ENCODE results near the gene IAH1. TPM values are rescaled to one million over a fixed set of nuclear protein-coding genes. Genes with fewer than 3 reads are reported as not detected.

IAH1 gene
- total RNA-seq, 1 donor from 2014 or later = 31.1 TPM

DNA sequence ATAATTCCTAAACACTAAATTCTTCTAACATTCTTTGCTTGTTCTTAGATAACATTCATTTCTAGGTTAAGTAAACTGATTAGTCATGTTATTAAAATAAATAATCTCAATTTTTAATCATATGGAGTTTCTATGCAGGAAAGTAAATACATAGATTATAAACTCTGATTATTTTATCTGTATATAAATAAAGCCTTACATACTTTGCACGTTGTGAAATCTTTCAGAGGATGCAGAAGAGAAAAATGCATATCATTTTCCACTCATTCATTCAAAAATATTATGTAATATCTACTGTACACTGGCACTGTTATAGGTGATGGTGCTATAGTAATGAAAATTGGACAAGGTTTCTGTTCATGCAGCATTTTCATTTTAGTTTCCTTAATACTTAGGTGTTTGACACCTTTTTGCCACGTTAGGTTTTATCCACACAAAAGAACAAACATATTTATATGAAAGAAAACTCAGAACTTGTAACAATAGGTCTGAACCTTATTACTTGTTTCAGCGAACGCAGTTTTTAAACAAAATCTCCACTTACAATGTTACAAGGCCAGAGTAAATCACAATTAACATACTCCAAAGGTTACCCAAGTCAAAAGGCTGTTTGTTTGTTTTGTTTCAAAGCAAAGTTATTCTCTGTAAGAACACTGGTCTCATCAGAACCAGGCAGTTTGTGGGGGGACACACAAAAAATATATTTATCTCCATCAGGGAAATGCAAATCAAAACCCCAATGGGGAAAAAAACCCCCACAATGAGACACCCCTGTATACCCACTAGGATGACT is 53.8 kb downstream of the IAH1 start:
- H3K4me3 Mint-ChIP-seq (ENCODE audit: unreplicated experiment) = no peak overlapping the region

DNA sequence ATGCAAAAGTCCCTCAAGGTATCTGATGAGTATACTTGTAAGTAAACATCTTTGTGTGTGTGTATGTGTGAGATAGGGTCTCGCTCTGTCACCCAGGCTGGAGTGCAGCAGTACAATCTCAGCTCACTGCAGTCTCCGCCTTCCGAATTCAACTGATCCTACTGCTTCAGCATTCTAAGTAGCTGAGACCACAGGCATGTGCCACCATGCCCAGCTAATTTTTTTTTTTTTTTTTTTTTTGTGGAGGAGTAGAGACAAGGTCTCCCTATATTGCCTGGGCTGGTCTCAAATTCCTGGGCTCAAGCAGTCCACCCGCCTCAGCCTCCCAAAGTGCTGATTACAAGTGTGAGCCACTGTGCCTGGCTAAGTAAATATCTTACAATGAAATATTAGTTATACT is 58.1 kb downstream of the IAH1 start:
- peaks cover 11% of the 10 kb centered on the region for H4K20me1 ChIP-seq (ENCODE audit: insufficient read depth, low read length)
- no peak overlapping the region for H3K27ac ChIP-seq (ENCODE audit: low read depth, low read length)
- no peaks in the 10 kb centered on the region for H3K9me3 ChIP-seq (ENCODE audit: insufficient read depth, low read depth, low read length)
- H3K27me3 ChIP-seq (ENCODE audit: insufficient read depth, low read length) = no peaks in the 10 kb centered on the region
- H3K9ac ChIP-seq (ENCODE audit: low read length) = no peak overlapping the region
- no peak overlapping the region for H3K4me2 ChIP-seq (ENCODE audit: low read length)
- Mint-ChIP-seq H3K27ac (ENCODE audit: unreplicated experiment) (no peak overlapping the region), H3K4me3 (ENCODE audit: unreplicated experiment) (no peak overlapping the region), H3K4me1 (ENCODE audit: low read depth, unreplicated experiment) (peaks cover 6% of the 10 kb centered on the region), H3K9me3 (ENCODE audit: unreplicated experiment) (no peaks in the 10 kb centered on the region), H3K27me3 (ENCODE audit: low read depth, unreplicated experiment) (no peaks in the 10 kb centered on the region), H3K36me3 (ENCODE audit: low read depth, unreplicated experiment) (peaks cover 16% of the 10 kb centered on the region)
- FAIRE-seq (no peak), DNase-seq (ENCODE audit: low read depth) (peak; percentile 26)
- peaks cover 33% of the 10 kb centered on the region for H3K79me2 ChIP-seq (ENCODE audit: insufficient read depth, low read length)
- no peak overlapping the region for H2AFZ ChIP-seq (ENCODE audit: low read depth, low read length)
- H3K36me3 ChIP-seq (ENCODE audit: insufficient read depth, low read length) = peaks cover 6% of the 10 kb centered on the region
- no peaks in the 10 kb centered on the region for H3K4me1 ChIP-seq (ENCODE audit: insufficient read depth, low read length)
- TF ChIP-seq EZH2 (IDR thresholded peaks at IDR 0.05; ENCODE audit: insufficient read depth, low read length) = no peak
- TF ChIP-seq, protein P1, sequence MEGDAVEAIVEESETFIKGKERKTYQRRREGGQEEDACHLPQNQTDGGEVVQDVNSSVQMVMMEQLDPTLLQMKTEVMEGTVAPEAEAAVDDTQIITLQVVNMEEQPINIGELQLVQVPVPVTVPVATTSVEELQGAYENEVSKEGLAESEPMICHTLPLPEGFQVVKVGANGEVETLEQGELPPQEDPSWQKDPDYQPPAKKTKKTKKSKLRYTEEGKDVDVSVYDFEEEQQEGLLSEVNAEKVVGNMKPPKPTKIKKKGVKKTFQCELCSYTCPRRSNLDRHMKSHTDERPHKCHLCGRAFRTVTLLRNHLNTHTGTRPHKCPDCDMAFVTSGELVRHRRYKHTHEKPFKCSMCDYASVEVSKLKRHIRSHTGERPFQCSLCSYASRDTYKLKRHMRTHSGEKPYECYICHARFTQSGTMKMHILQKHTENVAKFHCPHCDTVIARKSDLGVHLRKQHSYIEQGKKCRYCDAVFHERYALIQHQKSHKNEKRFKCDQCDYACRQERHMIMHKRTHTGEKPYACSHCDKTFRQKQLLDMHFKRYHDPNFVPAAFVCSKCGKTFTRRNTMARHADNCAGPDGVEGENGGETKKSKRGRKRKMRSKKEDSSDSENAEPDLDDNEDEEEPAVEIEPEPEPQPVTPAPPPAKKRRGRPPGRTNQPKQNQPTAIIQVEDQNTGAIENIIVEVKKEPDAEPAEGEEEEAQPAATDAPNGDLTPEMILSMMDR (IDR thresholded peaks at IDR 0.05; ENCODE audit: insufficient read depth, low read depth, low read length) = no peak
- no peak overlapping the region for H3K4me3 ChIP-seq (ENCODE audit: insufficient read depth, low read depth, low read length)

More for the DNA sequence above, 53.8 kb downstream of the IAH1 start:
- no peaks in the 10 kb centered on the region for H3K9me3 Mint-ChIP-seq (ENCODE audit: unreplicated experiment)
- no peak overlapping the region for H3K27ac ChIP-seq (ENCODE audit: low read depth, low read length)
- H3K4me2 ChIP-seq (ENCODE audit: low read length) = no peak overlapping the region
- no peaks in the 10 kb centered on the region for H3K27me3 ChIP-seq (ENCODE audit: insufficient read depth, low read length)
- H3K36me3 ChIP-seq (ENCODE audit: insufficient read depth, low read length) = peaks cover 12% of the 10 kb centered on the region
- peaks cover 7% of the 10 kb centered on the region for H3K79me2 ChIP-seq (ENCODE audit: insufficient read depth, low read length)
- peaks cover 16% of the 10 kb centered on the region for H3K36me3 Mint-ChIP-seq (ENCODE audit: low read depth, unreplicated experiment)
- H3K27me3 Mint-ChIP-seq (ENCODE audit: low read depth, unreplicated experiment) = no peaks in the 10 kb centered on the region
- no peak overlapping the region for H3K27ac Mint-ChIP-seq (ENCODE audit: unreplicated experiment)
- TF ChIP-seq, protein P1 (IDR thresholded peaks at IDR 0.05; ENCODE audit: insufficient read depth, low read depth, low read length) = no peak
- no peak for TF ChIP-seq EZH2 (IDR thresholded peaks at IDR 0.05; ENCODE audit: insufficient read depth, low read length)
- H3K9me3 ChIP-seq (ENCODE audit: insufficient read depth, low read depth, low read length) = no peaks in the 10 kb centered on the region
- no peak for DNase-seq (ENCODE audit: low read depth)
- H3K4me1 Mint-ChIP-seq (ENCODE audit: low read depth, unreplicated experiment) = peaks cover 4% of the 10 kb centered on the region
- peaks cover 16% of the 10 kb centered on the region for H4K20me1 ChIP-seq (ENCODE audit: insufficient read depth, low read length)
- H2AFZ ChIP-seq (ENCODE audit: low read depth, low read length) = no peak overlapping the region
- no peak overlapping the region for H3K4me3 ChIP-seq (ENCODE audit: insufficient read depth, low read depth, low read length)
- no peak for FAIRE-seq
- no peaks in the 10 kb centered on the region for H3K4me1 ChIP-seq (ENCODE audit: insufficient read depth, low read length)
- no peak overlapping the region for H3K9ac ChIP-seq (ENCODE audit: low read length)

DNA sequence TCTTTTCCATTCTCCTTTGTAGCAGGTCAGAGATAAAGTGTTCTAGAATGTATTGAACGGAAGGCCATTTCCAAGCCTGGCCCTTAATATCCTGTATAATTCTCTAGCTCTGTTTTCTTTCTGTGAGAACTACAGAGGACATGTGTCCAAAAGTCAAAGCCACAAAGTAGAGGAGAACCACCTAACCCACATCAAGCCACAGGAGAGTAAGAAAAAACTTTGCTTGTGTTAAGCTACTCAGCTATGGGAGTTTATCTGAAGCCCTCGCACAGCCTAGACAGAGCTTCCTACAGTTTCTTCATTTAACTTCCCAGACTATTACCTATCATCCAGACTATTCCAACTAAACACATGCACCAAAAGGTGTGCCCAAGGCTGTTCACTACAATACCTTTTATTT is 59.3 kb downstream of the IAH1 start:
- H4K20me1 ChIP-seq (ENCODE audit: insufficient read depth, low read length) = peaks cover 11% of the 10 kb centered on the region
- no peaks in the 10 kb centered on the region for H3K27me3 ChIP-seq (ENCODE audit: insufficient read depth, low read length)
- H3K9me3 ChIP-seq (ENCODE audit: insufficient read depth, low read depth, low read length) = no peaks in the 10 kb centered on the region
- no peaks in the 10 kb centered on the region for H3K9me3 Mint-ChIP-seq (ENCODE audit: unreplicated experiment)
- FAIRE-seq (no peak), DNase-seq (ENCODE audit: low read depth) (no peak)
- peaks cover 6% of the 10 kb centered on the region for H3K36me3 ChIP-seq (ENCODE audit: insufficient read depth, low read length)
- no peak overlapping the region for H3K4me3 Mint-ChIP-seq (ENCODE audit: unreplicated experiment)
- H3K27ac ChIP-seq (ENCODE audit: low read depth, low read length) = no peak overlapping the region
- TF ChIP-seq, protein P1 (IDR thresholded peaks at IDR 0.05; ENCODE audit: insufficient read depth, low read depth, low read length) = no peak
- TF ChIP-seq EZH2 (IDR thresholded peaks at IDR 0.05; ENCODE audit: insufficient read depth, low read length) = no peak
- H2AFZ ChIP-seq (ENCODE audit: low read depth, low read length) = no peak overlapping the region
- H3K9ac ChIP-seq (ENCODE audit: low read length) = no peak overlapping the region
- H3K79me2 ChIP-seq (ENCODE audit: insufficient read depth, low read length) = peaks cover 33% of the 10 kb centered on the region
- H3K36me3 Mint-ChIP-seq (ENCODE audit: low read depth, unreplicated experiment) = peaks cover 16% of the 10 kb centered on the region
- H3K27ac Mint-ChIP-seq (ENCODE audit: unreplicated experiment) = no peak overlapping the region
- H3K4me2 ChIP-seq (ENCODE audit: low read length) = no peak overlapping the region
- peaks cover 6% of the 10 kb centered on the region for H3K4me1 Mint-ChIP-seq (ENCODE audit: low read depth, unreplicated experiment)
- no peaks in the 10 kb centered on the region for H3K27me3 Mint-ChIP-seq (ENCODE audit: low read depth, unreplicated experiment)
- H3K4me1 ChIP-seq (ENCODE audit: insufficient read depth, low read length) = no peaks in the 10 kb centered on the region
- H3K4me3 ChIP-seq (ENCODE audit: insufficient read depth, low read depth, low read length) = no peak overlapping the region

Measured in astrocyte (in vitro differentiated cells and primary cell).